OCI-LY1 (cell line): ENCODE results near the gene DMKN.

ENCODE experiments used
- H2AFZ ChIP-seq: fragments of 200-600 bp; sonication (generic), shearing (Covaris generic); 2 replicates; pipeline ENCODE4 v1.6.0; 2014; ENCODE audit warnings: antibody characterized with exemption, mild to moderate bottlenecking, low read length
- H3F3A ChIP-seq: fragments of 200-600 bp; sonication (generic), shearing (Covaris generic); 2 replicates; pipeline ENCODE4 v1.6.0; 2014; ENCODE audit warnings: mild to moderate bottlenecking, antibody characterized with exemption, low read length, moderate library complexity; ENCODE audit not compliant: insufficient read depth
- H3K27ac ChIP-seq: fragments of 200-600 bp; sonication (generic); 2 replicates; pipeline ENCODE4 v1.5.1; 2014; ENCODE audit warnings: low read length, mixed run types, mild to moderate bottlenecking, low read depth; ENCODE audit not compliant: poor library complexity, severe bottlenecking
- H3K27me3 ChIP-seq: fragments of 200-600 bp; sonication (generic); 2 replicates; pipeline ENCODE4 v1.6.0; 2014; ENCODE audit warnings: antibody characterized with exemption, mild to moderate bottlenecking, low read length, moderate library complexity; ENCODE audit not compliant: insufficient read depth
- H3K36me3 ChIP-seq: fragments of 200-600 bp; sonication (generic); 2 replicates; pipeline ENCODE4 v1.6.1; 2014; ENCODE audit warnings: mild to moderate bottlenecking, antibody characterized with exemption, low read length, moderate library complexity, mixed read lengths; ENCODE audit not compliant: insufficient read depth
- H3K4me1 ChIP-seq: fragments of 200-600 bp; sonication (generic); 2 replicates; pipeline ENCODE4 v1.5.1; 2014; ENCODE audit warnings: mild to moderate bottlenecking, low read length, moderate library complexity; ENCODE audit not compliant: insufficient read depth, severe bottlenecking
- H3K4me2 ChIP-seq: fragments of 200-600 bp; sonication (generic), shearing (Covaris generic); 2 replicates; pipeline ENCODE4 v1.6.1; 2014; ENCODE audit warnings: low read length
- H3K4me3 ChIP-seq: fragments of 200-600 bp; sonication (generic); 2 replicates; pipeline ENCODE4 v1.5.1; 2014; ENCODE audit warnings: low read length, low read depth, mild to moderate bottlenecking, mixed read lengths; ENCODE audit not compliant: poor library complexity, severe bottlenecking
- H3K79me2 ChIP-seq: fragments of 200-600 bp; shearing (Covaris generic); 2 replicates; pipeline ENCODE4 v1.6.1; 2016; ENCODE audit warnings: mixed run types, low read length, mixed read lengths; ENCODE audit not compliant: insufficient read depth
- H3K9ac ChIP-seq: fragments of 200-600 bp; sonication (generic), shearing (Covaris generic); 2 replicates; pipeline ENCODE4 v1.6.1; 2014; ENCODE audit warnings: mild to moderate bottlenecking, low read length, mixed read lengths
- H3K9me2 ChIP-seq: fragments of 200-600 bp; sonication (generic), shearing (Covaris generic); 2 replicates; pipeline ENCODE4 v1.6.1; 2014; ENCODE audit warnings: low read depth, mild to moderate bottlenecking, low read length, mixed read lengths
- H3K9me3 ChIP-seq: fragments of 200-600 bp; shearing (Covaris generic); 2 replicates; pipeline ENCODE4 v1.6.1; 2014; ENCODE audit warnings: low read length, mixed read lengths
- H4K20me1 ChIP-seq: fragments of 200-600 bp; sonication (generic), shearing (Covaris generic); 2 replicates; pipeline ENCODE4 v1.6.0; 2016; ENCODE audit warnings: mild to moderate bottlenecking, low read length; ENCODE audit not compliant: insufficient read depth
- EZH2 ChIP-seq: fragments of 200-600 bp; sonication (generic), shearing (Covaris generic); IDR thresholded peaks from 2 replicates; pipeline ENCODE4 v1.8.0; 2017; ENCODE audit warnings: borderline replicate concordance, mixed run types, mild to moderate bottlenecking, antibody characterized with exemption, low read length, moderate library complexity, mixed read lengths
- TF ChIP-seq, protein P1 (sequence below): fragments of 200-600 bp; sonication (generic), shearing (Covaris generic); IDR thresholded peaks from 2 replicates; pipeline ENCODE4 v1.5.1; 2017; ENCODE audit warnings: mild to moderate bottlenecking, antibody characterized with exemption, low read length, moderate library complexity, mixed read lengths

The DMKN gene

DNA sequence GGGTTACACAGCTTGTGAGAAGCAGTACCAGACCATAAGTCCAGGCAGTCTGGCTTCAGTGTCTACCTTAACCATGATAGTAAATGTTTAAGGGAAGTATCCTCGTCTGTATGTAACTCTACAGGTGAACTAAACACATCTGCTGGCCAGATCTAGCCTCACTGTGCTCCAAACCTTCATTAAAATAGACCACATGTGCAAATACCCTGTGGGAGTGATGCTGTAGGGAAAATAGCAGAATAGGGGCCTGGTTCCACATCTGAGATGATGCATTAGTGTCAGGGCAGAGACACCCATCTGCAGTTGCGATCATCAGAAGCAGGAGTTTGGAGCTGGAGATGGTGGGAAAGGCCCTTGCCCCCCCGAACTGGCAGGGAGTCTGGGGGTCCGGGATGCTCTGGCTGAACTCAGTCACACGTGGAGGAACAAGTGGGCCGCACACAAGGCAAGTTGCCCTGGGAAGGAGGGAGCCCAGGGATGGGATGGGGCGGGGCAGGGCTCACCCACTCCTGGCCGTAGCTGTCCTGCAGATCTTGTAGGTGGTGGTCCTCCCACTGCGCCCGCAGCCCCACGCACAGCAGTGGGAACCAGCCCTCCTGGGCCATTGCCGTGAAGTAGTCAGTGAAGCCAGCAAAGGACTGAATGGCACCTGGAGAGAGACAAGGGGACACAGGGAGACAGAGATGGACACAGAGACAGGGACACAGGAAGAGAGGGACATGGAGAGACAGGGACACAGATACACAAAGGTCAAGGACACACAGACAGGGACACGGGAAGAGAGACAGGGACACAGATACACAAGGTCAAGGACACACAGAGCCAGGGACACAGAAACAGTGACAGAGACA is 39.3 kb upstream of the DMKN start:
- Histone ChIP-seq H4K20me1 (no peaks in the 10 kb centered on the region), H3K36me3 (no peaks in the 10 kb centered on the region), H3K9ac (no peak overlapping the region), H3K4me2 (no peak overlapping the region), H3K79me2 (no peaks in the 10 kb centered on the region), H3K9me3 (no peaks in the 10 kb centered on the region), H3K4me3 (no peak overlapping the region), H3K27ac (no peak overlapping the region), H3K27me3 (no peaks in the 10 kb centered on the region), H3F3A (no peaks in the 10 kb centered on the region), H3K4me1 (no peaks in the 10 kb centered on the region), H2AFZ (no peak overlapping the region), H3K9me2 (no peaks in the 10 kb centered on the region)
- TF ChIP-seq, protein P1, sequence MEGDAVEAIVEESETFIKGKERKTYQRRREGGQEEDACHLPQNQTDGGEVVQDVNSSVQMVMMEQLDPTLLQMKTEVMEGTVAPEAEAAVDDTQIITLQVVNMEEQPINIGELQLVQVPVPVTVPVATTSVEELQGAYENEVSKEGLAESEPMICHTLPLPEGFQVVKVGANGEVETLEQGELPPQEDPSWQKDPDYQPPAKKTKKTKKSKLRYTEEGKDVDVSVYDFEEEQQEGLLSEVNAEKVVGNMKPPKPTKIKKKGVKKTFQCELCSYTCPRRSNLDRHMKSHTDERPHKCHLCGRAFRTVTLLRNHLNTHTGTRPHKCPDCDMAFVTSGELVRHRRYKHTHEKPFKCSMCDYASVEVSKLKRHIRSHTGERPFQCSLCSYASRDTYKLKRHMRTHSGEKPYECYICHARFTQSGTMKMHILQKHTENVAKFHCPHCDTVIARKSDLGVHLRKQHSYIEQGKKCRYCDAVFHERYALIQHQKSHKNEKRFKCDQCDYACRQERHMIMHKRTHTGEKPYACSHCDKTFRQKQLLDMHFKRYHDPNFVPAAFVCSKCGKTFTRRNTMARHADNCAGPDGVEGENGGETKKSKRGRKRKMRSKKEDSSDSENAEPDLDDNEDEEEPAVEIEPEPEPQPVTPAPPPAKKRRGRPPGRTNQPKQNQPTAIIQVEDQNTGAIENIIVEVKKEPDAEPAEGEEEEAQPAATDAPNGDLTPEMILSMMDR, result no peak
- no peak for TF ChIP-seq EZH2

DNA sequence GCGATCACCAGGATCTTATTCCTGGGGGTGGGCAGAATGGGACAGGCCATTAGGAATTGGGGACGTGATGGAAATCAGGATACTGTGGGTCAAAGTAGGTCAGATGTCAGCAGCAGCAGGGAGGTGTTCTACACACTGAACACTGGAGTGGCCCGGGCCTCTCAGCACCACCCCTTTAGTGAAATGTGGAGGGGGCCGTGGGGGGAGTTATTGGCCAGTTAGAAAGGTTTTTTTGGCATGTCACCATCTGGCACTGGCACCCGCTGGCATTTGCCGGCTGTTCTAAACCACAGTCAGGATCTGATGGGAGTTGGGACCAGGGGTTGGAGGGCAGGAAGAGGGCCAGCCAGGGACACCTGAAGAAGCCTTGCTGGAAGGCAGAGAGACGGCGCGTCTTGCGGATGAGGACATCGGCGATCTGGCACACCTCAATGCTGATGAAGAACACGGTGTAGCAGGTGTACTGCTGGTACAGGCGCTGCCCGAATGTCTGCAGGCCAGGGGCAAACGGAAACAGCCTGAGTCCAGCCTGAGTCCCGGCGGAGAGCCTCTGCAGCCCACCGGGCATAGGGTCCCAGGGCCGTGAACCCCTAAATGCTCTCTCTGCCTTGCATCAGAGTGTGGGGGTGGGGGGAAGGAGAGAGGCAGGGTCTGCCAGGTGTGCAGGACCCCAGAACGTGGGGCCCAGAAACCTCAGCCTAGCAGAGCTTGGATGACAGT is 37.8 kb upstream of the DMKN start:
- no peak overlapping the region for H3K9ac ChIP-seq
- no peaks in the 10 kb centered on the region for H3K9me2 ChIP-seq
- H3K36me3 ChIP-seq, result no peaks in the 10 kb centered on the region
- no peak overlapping the region for H3K4me2 ChIP-seq
- peaks cover 7% of the 10 kb centered on the region for H3K4me1 ChIP-seq
- no peak overlapping the region for H3K27ac ChIP-seq
- H3K9me3 ChIP-seq, result no peaks in the 10 kb centered on the region
- no peak for TF ChIP-seq EZH2
- TF ChIP-seq, protein P1, result no peak
- H4K20me1 ChIP-seq, result no peaks in the 10 kb centered on the region
- no peak overlapping the region for H2AFZ ChIP-seq
- no peaks in the 10 kb centered on the region for H3K27me3 ChIP-seq
- H3K79me2 ChIP-seq, result no peaks in the 10 kb centered on the region
- H3F3A ChIP-seq, result no peaks in the 10 kb centered on the region
- no peak overlapping the region for H3K4me3 ChIP-seq

DNA sequence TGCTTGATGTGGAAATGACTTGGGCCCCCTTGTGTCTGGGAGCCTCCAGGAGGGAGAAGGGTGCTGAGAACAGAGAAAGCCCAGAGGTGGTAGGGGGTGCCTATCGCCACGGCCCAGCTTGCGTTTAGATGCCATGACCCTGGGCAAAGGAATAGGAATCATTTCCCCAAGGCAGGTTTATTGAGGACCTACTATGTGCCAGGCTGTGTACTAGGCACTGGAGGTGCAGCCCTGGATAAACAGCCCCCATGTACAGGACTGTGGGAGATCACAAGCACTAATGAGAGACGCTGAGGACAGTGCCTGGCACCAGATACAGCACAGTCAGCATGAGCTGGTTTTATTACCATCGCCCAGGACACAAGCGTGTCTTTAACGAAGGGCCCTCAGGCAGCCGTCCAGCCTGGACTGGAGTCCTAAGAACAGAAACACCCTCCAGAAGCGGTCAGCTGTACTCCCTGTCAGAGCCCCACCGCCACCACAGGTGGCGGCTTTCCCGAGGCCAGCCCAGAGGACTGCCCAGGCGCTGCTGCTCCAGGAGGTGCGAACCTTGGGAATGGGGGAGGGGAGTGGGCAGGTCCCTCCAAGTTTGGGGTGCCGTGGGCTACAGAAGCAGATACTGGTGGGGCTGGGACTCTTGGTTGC is 36.6 kb upstream of the DMKN start:
- no peaks in the 10 kb centered on the region for H3K79me2 ChIP-seq
- no peak overlapping the region for H3K27ac ChIP-seq
- no peaks in the 10 kb centered on the region for H3K9me3 ChIP-seq
- TF ChIP-seq, protein P1, result no peak
- no peak for TF ChIP-seq EZH2
- H3K4me2 ChIP-seq, result no peak overlapping the region
- no peaks in the 10 kb centered on the region for H3K27me3 ChIP-seq
- no peak overlapping the region for H3K4me3 ChIP-seq
- no peaks in the 10 kb centered on the region for H4K20me1 ChIP-seq
- H3K9ac ChIP-seq, result no peak overlapping the region
- no peaks in the 10 kb centered on the region for H3K9me2 ChIP-seq
- H3F3A ChIP-seq, result no peaks in the 10 kb centered on the region
- no peaks in the 10 kb centered on the region for H3K36me3 ChIP-seq
- no peak overlapping the region for H2AFZ ChIP-seq
- H3K4me1 ChIP-seq, result peaks cover 11% of the 10 kb centered on the region
